Sigmoid colon (tissue), 3 donors: ENCODE measurements around the gene CLDN22.
"Not testable (repeated sequence)": the region's sequence is repeated elsewhere in the genome, so short reads cannot be mapped to it uniquely, and the experiment has no call there.

ENCODE experiments used
- CTCF ChIP-seq, 4 experiments: fragments of 450-650 bp in 3 of 4; fragments of 200-600 bp in 1 of 4; IDR thresholded peaks; one replicate each; pipeline ENCODE4 v1.5.1; 2016 to 2019; ENCODE audit warnings: antibody characterized with exemption in 4 of 4, mild to moderate bottlenecking in 3 of 4, moderate library complexity in 2 of 4
- POLR2A ChIP-seq, 2 donors: fragments of 450-650 bp; IDR thresholded peaks; one replicate each; pipeline ENCODE4 v1.6.1; 2016; ENCODE audit warnings: antibody characterized with exemption in 2 of 2, mild to moderate bottlenecking in 2 of 2, moderate library complexity in 2 of 2

DNA sequence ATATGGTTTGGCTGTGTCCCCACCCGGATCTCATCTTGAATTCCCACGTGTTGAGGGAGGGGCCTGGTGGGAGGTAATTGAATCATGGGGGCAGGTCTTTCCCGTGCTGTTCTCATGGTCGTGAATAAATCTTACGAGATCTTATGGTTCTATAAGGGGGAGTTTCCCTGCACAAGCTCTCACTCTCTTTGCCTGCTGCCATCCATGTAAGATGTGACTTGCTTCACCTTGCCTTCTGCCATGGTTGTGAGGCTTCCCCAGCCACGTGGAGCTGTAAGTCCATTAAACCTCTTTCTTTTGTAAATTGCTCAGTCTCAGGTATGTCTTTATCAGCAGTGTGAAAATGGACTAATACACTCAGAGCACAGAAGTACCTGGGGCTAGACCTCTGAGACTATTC is 6.3 kb upstream of the CLDN22 start:
- not testable (repeated sequence) for TF ChIP-seq CTCF, POLR2A (IDR thresholded peaks at IDR 0.05)
